ENCODE data around the gene ARHGEF2.
A peak's percentile ranks its signal among the peaks of the same experiment; 100 is the strongest.

ARHGEF2 gene

DNA sequence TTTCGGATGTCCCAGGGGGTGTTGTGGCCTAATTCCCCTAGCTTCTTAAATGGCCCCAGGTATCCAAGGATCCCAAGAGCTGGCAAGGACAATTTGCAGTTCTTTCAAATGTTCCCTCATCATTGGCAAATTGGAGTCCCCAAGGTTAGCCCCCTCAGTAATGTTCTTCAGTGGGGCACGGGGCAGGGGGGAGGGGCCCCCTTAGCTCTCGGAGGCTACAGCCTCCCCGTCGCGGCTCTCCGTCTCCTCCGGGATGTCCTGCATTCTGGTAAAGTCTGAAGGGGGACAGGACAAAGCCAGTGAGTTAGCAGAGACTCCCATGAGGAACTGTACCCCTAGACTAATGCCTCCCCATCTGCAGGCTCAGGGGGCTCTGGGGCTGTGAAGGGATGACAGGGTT, 30.6 kb downstream of the ARHGEF2 start:
- peaks cover 34 to 84% (median 69%) of the 10 kb centered on the region in 11 experiments; a peak in 20 of 22 replicates for H4K20me1 ChIP-seq
- H3K36me3 ChIP-seq, result peaks cover 64 to 87% (median 71%) of the 10 kb centered on the region in 11 experiments
- no peaks in the 10 kb centered on the region for H3K27me3 ChIP-seq
- TF ChIP-seq Cebpa-rat (IDR thresholded peaks at IDR 0.05), result no peak
- H3K4me3 ChIP-seq, result peak overlapping the region in 1 of 10 experiments; percentile 42; a peak in 1 of 20 replicates
- peaks cover 60 to 98% (median 75%) of the 10 kb centered on the region in 10 experiments for H3K4me1 ChIP-seq
- H3K27ac ChIP-seq, result peak overlapping the region in 10 of 11 experiments; percentile 33 to 82 (median 76); a peak in 17 of 22 replicates
- peak overlapping the region; percentile 59 to 97 (median 95); a peak in 21 of 22 replicates for H3K4me2 ChIP-seq
- H3K9ac ChIP-seq, result peak overlapping the region in 8 of 11 experiments; percentile 32 to 69 (median 55); a peak in 9 of 22 replicates
- H3K9me3 ChIP-seq (replicated peaks in 1 of 11), result no peaks in the 10 kb centered on the region

GRCh38 chr1:155947292-155947691, 31.1 kb downstream of the ARHGEF2 start:
- peak overlapping the region; percentile 59 to 97 (median 95) for H3K4me2 ChIP-seq
- H3K4me1 ChIP-seq, result peaks cover 65 to 100% (median 79%) of the 10 kb centered on the region in 10 experiments
- peak overlapping the region in 3 of 10 experiments; percentile 1 to 42 (median 33); a peak in 1 of 20 replicates for H3K4me3 ChIP-seq
- peak overlapping the region in 10 of 11 experiments; percentile 33 to 82 (median 76); a peak in 19 of 22 replicates for H3K27ac ChIP-seq
- H4K20me1 ChIP-seq, result peaks cover 30 to 81% (median 65%) of the 10 kb centered on the region in 11 experiments; a peak in 20 of 22 replicates
- no peaks in the 10 kb centered on the region for H3K9me3 ChIP-seq (replicated peaks in 1 of 11)
- TF ChIP-seq Cebpa-rat (IDR thresholded peaks at IDR 0.05), result no peak
- peak overlapping the region in 10 of 11 experiments; percentile 32 to 69 (median 57); a peak in 15 of 22 replicates for H3K9ac ChIP-seq
- H3K27me3 ChIP-seq, result no peaks in the 10 kb centered on the region
- peaks cover 59 to 82% (median 67%) of the 10 kb centered on the region in 11 experiments for H3K36me3 ChIP-seq

DNA sequence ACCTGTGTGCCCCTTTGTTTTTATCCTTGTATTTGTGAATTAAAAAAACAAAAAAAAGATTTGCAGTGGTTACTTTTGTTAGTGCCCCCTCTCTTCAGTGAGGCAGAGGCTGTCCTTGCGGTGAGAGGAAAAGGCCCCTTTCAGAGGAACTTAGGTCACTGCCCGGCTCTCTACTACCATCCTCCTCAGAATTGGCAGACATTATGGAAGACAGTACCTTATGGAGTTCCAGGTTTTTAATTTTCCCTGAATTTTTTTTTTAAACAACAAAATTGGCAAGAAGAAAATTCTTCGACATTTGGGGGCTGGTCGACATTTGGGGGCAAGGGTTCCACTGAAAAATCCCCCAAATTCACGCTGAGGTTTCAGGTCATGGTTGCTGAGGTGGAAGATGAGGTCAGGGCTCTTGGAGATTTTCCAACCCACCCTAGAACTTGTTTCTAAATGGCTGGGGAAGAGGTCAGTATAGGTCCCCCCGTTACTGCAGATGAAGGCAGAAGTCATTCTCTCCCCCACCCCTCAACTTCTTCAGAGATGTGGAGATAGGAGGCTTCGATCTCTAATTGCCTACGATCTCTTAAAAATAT, 31.6 kb downstream of the ARHGEF2 start:
- Histone ChIP-seq H3K4me1 (peaks cover 70 to 100% (median 82%) of the 10 kb centered on the region in 10 experiments), H3K4me2 (peak overlapping the region; percentile 59 to 97 (median 95)), H3K27me3 (no peaks in the 10 kb centered on the region), H3K9me3 (replicated peaks in 1 of 11) (no peaks in the 10 kb centered on the region), H4K20me1 (peaks cover 24 to 81% (median 62%) of the 10 kb centered on the region in 11 experiments; a peak in 20 of 22 replicates), H3K36me3 (peaks cover 54 to 77% (median 61%) of the 10 kb centered on the region in 11 experiments), H3K27ac (peak overlapping the region; percentile 10 to 82 (median 76); a peak in 20 of 22 replicates), H3K9ac (peak overlapping the region in 9 of 11 experiments; percentile 39 to 69 (median 58); a peak in 14 of 22 replicates), H3K4me3 (peak overlapping the region in 5 of 10 experiments; percentile 1 to 40 (median 28); a peak in 2 of 20 replicates)
- TF ChIP-seq Cebpa-rat (IDR thresholded peaks at IDR 0.05), result no peak

GRCh38 chr1:155944444-155944799, 33.9 kb downstream of the ARHGEF2 start:
- H3K9ac ChIP-seq, result peak overlapping the region in 10 of 11 experiments; percentile 9 to 71 (median 60); a peak in 17 of 22 replicates

DNA sequence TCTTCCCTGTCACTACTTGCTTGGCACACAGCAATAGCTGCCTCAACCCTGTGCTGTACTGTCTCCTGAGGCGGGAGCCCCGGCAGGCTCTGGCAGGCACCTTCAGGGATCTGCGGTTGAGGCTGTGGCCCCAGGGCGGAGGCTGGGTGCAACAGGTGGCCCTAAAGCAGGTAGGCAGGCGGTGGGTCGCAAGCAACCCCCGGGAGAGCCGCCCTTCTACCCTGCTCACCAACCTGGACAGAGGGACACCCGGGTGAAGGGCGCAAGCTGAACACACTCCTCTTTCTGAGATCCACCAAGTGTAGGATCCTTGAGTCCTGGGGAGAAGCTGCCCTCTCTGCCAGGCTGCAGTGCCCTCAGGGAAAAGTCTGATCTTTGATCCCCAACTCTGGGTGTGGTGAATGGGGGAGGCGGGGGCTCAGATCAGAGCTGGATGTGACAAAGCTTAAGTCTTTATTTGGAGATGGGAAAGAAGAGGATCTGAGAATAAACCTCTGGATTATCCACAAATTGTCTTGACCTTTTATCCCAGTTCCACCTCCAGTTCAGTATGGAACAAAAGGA, 35.7 kb downstream of the ARHGEF2 start:
- Histone ChIP-seq H4K20me1 (peaks cover 0 to 41% (median 24%) of the 10 kb centered on the region in 11 experiments; a peak in 15 of 22 replicates), H3K36me3 (peaks cover 13 to 36% (median 21%) of the 10 kb centered on the region in 11 experiments; a peak in 21 of 22 replicates), H3K4me2 (peak overlapping the region; percentile 75 to 95 (median 86)), H3K9ac (peak overlapping the region in 9 of 11 experiments; percentile 17 to 69 (median 56); a peak in 10 of 22 replicates), H3K9me3 (replicated peaks in 1 of 11) (no peaks in the 10 kb centered on the region), H3K4me3 (no peak overlapping the region; a peak in 1 of 20 replicates), H3K4me1 (peaks cover 92 to 100% (median 96%) of the 10 kb centered on the region in 10 experiments), H3K27me3 (no peaks in the 10 kb centered on the region), H3K27ac (peak overlapping the region in 10 of 11 experiments; percentile 9 to 69 (median 56); a peak in 15 of 22 replicates)
- TF ChIP-seq Cebpa-rat (IDR thresholded peaks at IDR 0.05), result no peak

More at GRCh38 chr1:155944444-155944799, 33.9 kb downstream of the ARHGEF2 start:
- Histone ChIP-seq H4K20me1 (peaks cover 4 to 59% (median 39%) of the 10 kb centered on the region in 11 experiments; a peak in 17 of 22 replicates), H3K4me1 (peaks cover 92 to 100% (median 95%) of the 10 kb centered on the region in 10 experiments), H3K4me2 (peak overlapping the region; percentile 83 to 97 (median 95)), H3K9me3 (replicated peaks in 1 of 11) (no peaks in the 10 kb centered on the region), H3K36me3 (peaks cover 31 to 54% (median 38%) of the 10 kb centered on the region in 11 experiments), H3K4me3 (peak overlapping the region in 1 of 10 experiments; percentile 11; a peak in 1 of 20 replicates), H3K27ac (peak overlapping the region in 10 of 11 experiments; percentile 34 to 82 (median 76); a peak in 18 of 22 replicates), H3K27me3 (no peaks in the 10 kb centered on the region)
- TF ChIP-seq Cebpa-rat (IDR thresholded peaks at IDR 0.05), result no peak

DNA sequence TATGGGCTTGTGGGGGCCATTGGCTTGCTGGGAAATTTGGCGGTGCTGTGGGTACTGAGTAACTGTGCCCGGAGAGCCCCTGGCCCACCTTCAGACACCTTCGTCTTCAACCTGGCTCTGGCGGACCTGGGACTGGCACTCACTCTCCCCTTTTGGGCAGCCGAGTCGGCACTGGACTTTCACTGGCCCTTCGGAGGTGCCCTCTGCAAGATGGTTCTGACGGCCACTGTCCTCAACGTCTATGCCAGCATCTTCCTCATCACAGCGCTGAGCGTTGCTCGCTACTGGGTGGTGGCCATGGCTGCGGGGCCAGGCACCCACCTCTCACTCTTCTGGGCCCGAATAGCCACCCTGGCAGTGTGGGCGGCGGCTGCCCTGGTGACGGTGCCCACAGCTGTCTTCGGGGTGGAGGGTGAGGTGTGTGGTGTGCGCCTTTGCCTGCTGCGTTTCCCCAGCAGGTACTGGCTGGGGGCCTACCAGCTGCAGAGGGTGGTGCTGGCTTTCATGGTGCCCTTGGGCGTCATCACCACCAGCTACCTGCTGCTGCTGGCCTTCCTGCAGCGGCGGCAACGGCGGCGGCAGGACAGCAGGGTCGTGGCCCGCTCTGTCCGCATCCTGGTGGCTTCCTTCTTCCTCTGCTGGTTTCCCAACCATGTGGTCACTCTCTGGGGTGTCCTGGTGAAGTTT, 36.4 kb downstream of the ARHGEF2 start:
- H3K4me1 ChIP-seq, result peaks cover 85 to 94% (median 89%) of the 10 kb centered on the region in 10 experiments
- H3K4me3 ChIP-seq, result peak overlapping the region in 3 of 10 experiments; percentile 21 to 30 (median 24); a peak in 3 of 20 replicates
- TF ChIP-seq Cebpa-rat (IDR thresholded peaks at IDR 0.05), result no peak
- no peaks in the 10 kb centered on the region for H3K9me3 ChIP-seq (replicated peaks in 1 of 11)
- peak overlapping the region; percentile 29 to 69 (median 57); a peak in 17 of 22 replicates for H3K27ac ChIP-seq
- peak overlapping the region; percentile 0 to 69 (median 56); a peak in 20 of 22 replicates for H3K9ac ChIP-seq
- peak overlapping the region; percentile 75 to 95 (median 86) for H3K4me2 ChIP-seq
- H3K36me3 ChIP-seq, result peaks cover 7 to 29% (median 14%) of the 10 kb centered on the region in 11 experiments; a peak in 20 of 22 replicates
- H3K27me3 ChIP-seq, result no peaks in the 10 kb centered on the region
- peaks cover 0 to 34% (median 20%) of the 10 kb centered on the region in 11 experiments; a peak in 15 of 22 replicates for H4K20me1 ChIP-seq

- no peak for TF ChIP-seq Cebpa-rat (IDR thresholded peaks at IDR 0.05)
- peak within 1 kb of the TSS; percentile 43 to 69 (median 57); a peak in 21 of 22 replicates for H3K27ac ChIP-seq
- no peaks in the 10 kb centered on the region for H3K27me3 ChIP-seq
- H4K20me1 ChIP-seq, result peaks cover 0 to 27% (median 13%) of the 10 kb centered on the region in 11 experiments; a peak in 13 of 22 replicates
- H3K4me1 ChIP-seq, result peaks cover 77 to 86% (median 81%) of the 10 kb centered on the region in 10 experiments
- H3K9ac ChIP-seq, result peak within 1 kb of the TSS; percentile 45 to 69 (median 56)
- peak within 1 kb of the TSS in 8 of 10 experiments; percentile 0 to 48 (median 19); a peak in 9 of 20 replicates for H3K4me3 ChIP-seq
- H3K9me3 ChIP-seq (replicated peaks in 1 of 11), result no peaks in the 10 kb centered on the region
- peaks cover 0 to 24% (median 9%) of the 10 kb centered on the region in 11 experiments; a peak in 9 of 22 replicates for H3K36me3 ChIP-seq
- peak within 1 kb of the TSS; percentile 75 to 95 (median 86) for H3K4me2 ChIP-seq
These were observed 37.1 kb downstream of the ARHGEF2 start, which contains the start of gene RXFP4 for GRCh38 chr1:155940993-155941844. TSS of gene RXFP4 (plus strand) at chr1:155941638. CDS start at chr1:155941710, 72 bp downstream.
